GM12872 (cell line): ENCODE data around the gene GPC5.

ENCODE experiments used
- TF ChIP-seq, protein P1 (sequence below): IDR thresholded peaks from 3 replicates; pipeline ENCODE4 v1.5.1; 2011; ENCODE audit warnings: low read depth, mild to moderate bottlenecking, low read length, moderate library complexity; ENCODE audit not compliant: insufficient read depth

GPC5 gene

DNA sequence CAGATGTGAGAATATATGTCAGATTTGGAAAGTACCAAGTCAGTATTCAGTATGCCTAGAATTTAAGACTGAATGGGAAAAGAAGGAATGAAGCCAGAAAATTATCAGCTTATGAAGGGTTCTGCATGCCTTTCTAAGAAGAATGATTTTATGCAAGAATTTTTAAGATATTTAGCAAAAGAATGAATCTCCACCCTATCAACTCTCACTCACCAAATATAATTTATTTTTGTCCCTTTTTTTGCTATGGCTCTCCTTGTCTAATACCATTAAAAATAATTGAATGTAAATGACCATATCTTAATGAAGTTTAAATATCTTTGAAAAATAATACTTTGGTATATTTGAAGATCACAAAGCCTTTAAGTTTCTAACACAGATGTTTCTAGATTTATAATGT, 1215.5 kb downstream of the GPC5 start:
- TF ChIP-seq, protein P1, sequence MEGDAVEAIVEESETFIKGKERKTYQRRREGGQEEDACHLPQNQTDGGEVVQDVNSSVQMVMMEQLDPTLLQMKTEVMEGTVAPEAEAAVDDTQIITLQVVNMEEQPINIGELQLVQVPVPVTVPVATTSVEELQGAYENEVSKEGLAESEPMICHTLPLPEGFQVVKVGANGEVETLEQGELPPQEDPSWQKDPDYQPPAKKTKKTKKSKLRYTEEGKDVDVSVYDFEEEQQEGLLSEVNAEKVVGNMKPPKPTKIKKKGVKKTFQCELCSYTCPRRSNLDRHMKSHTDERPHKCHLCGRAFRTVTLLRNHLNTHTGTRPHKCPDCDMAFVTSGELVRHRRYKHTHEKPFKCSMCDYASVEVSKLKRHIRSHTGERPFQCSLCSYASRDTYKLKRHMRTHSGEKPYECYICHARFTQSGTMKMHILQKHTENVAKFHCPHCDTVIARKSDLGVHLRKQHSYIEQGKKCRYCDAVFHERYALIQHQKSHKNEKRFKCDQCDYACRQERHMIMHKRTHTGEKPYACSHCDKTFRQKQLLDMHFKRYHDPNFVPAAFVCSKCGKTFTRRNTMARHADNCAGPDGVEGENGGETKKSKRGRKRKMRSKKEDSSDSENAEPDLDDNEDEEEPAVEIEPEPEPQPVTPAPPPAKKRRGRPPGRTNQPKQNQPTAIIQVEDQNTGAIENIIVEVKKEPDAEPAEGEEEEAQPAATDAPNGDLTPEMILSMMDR: no peak

GRCh38 chr13:92621985-92622384, 1223.6 kb downstream of the GPC5 start:
- TF ChIP-seq, protein P1: no peak

- TF ChIP-seq, protein P1: no peak
These were observed 1224.5 kb downstream of the GPC5 start for GRCh38 chr13:92622905-92623304.

DNA sequence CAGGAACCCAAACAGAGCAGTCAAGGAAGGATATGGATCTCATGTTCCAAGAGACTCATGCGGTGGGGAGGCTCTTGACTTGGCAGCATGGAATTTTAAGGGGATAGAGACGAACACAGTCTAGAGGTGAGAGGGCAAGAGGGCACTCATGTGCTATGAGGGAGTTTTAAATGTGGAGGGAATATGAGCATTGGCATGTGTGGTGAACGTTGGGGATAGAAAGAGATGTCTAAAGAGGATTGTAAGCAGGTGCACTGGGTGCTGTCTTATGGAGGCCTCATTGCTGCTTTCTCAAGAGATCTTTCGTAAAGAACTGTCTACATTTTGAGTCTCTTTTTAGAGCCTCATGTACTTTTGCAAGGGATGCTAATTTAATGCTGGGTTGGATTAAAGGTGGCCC, 1227.9 kb downstream of the GPC5 start:
- TF ChIP-seq, protein P1: no peak

DNA sequence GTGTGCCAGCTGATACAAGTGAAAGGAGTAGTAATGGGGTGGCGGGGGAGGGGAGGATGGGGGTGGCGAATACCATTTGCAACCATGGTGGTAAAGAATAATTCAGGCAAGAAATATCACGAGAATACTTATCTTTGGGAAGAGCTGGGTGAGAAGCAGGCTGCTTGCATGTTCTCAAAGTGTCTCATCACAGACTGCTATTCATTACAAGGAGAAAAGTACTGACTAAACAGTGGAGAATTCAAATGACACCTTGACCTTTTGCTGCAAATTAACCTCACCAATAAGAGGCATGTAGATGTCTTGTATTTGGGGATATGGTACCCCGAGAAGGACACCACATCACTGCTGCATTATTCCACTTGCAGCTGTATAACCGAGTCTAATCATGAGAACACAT, 1242.5 kb downstream of the GPC5 start:
- TF ChIP-seq, protein P1: no peak

DNA sequence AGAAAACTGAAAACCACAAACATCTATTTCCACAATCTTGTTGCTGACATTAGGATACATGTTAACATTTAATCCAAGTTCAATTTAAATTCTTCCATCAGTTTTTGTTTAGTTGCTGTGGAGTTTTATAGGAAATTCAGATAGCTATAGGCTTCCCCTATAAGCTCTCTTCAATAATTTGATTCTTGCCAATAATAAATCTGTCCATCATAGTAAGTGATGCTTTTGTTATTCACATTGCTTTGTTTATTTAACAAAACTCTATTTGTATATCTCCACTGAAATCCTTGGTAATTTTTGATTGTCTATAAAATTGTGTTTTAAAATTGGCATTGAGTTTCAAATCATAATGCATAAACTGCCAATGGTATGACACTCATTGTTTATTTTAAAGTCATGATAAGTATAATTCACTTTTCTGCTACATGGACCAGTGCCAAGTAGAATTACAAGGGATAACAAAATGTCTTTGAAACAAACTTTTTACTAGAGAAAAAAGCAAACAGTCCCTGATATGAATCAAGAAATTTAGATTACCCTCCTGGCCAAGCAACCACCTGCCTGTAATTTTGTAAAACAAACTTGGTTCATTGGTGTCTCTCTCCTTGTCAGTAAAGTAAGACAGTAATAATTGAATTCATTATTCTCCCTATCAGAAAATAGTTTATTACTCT, 1250.9 kb downstream of the GPC5 start:
- TF ChIP-seq, protein P1: no peak

GRCh38 chr13:92656103-92656502, 1257.7 kb downstream of the GPC5 start:
- TF ChIP-seq, protein P1: no peak

DNA sequence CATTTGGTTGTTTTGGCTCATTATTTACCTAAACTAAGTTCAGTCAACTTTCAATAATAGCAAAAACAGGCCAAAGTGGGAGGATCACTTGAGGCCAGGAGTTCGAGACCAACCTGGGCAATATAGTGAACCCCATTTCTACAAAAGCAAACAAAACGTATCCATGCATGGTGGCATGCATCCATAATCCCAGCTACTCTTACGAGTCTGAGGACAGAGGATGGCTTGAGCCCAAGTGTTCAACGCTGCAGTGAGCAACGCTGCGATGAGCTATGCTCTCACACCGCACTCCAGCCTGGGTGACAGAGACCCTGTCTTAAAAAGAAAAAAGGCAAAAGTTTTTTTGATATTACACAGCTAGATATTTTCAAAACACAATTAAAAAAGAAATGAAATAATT, 1258.2 kb downstream of the GPC5 start:
- TF ChIP-seq, protein P1: no peak
